Trophoblast cell (in vitro differentiated cells and primary cell): ENCODE data around the gene PHF21B.

Source experiments
- DNase-seq, 2 donors: peaks; one replicate each; pipeline ENCODE4 v3.0.0-alpha.2; 2016
- H2AFZ ChIP-seq: 2 replicates; pipeline ENCODE4 v1.6.1; 2013; ENCODE audit warnings: low read length, moderate library complexity, mild to moderate bottlenecking; ENCODE audit not compliant: insufficient read depth, poor library complexity
- H2AK5ac ChIP-seq: 2 replicates; pipeline ENCODE4 v1.6.1; 2013; ENCODE audit warnings: mild to moderate bottlenecking, low read length
- H2BK120ac ChIP-seq: 2 replicates; pipeline ENCODE4 v1.6.1; 2013; ENCODE audit warnings: low read length, mild to moderate bottlenecking, moderate library complexity; ENCODE audit not compliant: insufficient read depth, poor library complexity
- H2BK12ac ChIP-seq: 2 replicates; pipeline ENCODE4 v1.6.1; 2013; ENCODE audit warnings: mild to moderate bottlenecking, low read length, moderate library complexity
- H2BK5ac ChIP-seq: 2 replicates; pipeline ENCODE4 v1.6.1; 2013; ENCODE audit warnings: low read length, low read depth, moderate library complexity, mild to moderate bottlenecking; ENCODE audit not compliant: poor library complexity
- H3K14ac ChIP-seq: 2 replicates; pipeline ENCODE4 v1.6.1; 2013; ENCODE audit warnings: mild to moderate bottlenecking, low read length
- H3K18ac ChIP-seq: 2 replicates; pipeline ENCODE4 v1.6.1; 2013; ENCODE audit warnings: mild to moderate bottlenecking, low read length
- H3K23ac ChIP-seq: 2 replicates; pipeline ENCODE4 v1.6.1; 2013; ENCODE audit warnings: low read length
- H3K27ac ChIP-seq: 2 replicates; pipeline ENCODE4 v1.5.1; 2013; ENCODE audit warnings: low read depth, mild to moderate bottlenecking, inconsistent platforms, low read length, moderate library complexity
- H3K27me3 ChIP-seq: 2 replicates; pipeline ENCODE4 v1.6.1; 2013; ENCODE audit warnings: inconsistent platforms, mild to moderate bottlenecking, low read length, moderate library complexity; ENCODE audit not compliant: insufficient read depth
- H3K36me3 ChIP-seq, 2 experiments: 1 replicate in 1 of 2; 2 replicates in 1 of 2; pipeline ENCODE4 v1.6.1; 2013; ENCODE audit warnings: low read length in 2 of 2, mild to moderate bottlenecking in 2 of 2, moderate library complexity in 1 of 2; ENCODE audit not compliant: insufficient read depth in 2 of 2, control insufficient read depth in 1 of 2
- H3K4ac ChIP-seq: 2 replicates; pipeline ENCODE4 v1.6.1; 2013; ENCODE audit warnings: low read depth, mild to moderate bottlenecking, low read length, moderate library complexity
- H3K4me1 ChIP-seq, 2 experiments: 1 replicate in 1 of 2; 2 replicates in 1 of 2; pipeline ENCODE4 v1.6.1; 2013; ENCODE audit warnings: low read length in 2 of 2, mild to moderate bottlenecking in 2 of 2, moderate library complexity in 1 of 2; ENCODE audit not compliant: insufficient read depth in 2 of 2, control insufficient read depth in 1 of 2
- H3K4me2 ChIP-seq: 2 replicates; pipeline ENCODE4 v1.6.1; 2013; ENCODE audit warnings: inconsistent platforms, mild to moderate bottlenecking, low read length, moderate library complexity
- H3K4me3 ChIP-seq: 2 replicates; pipeline ENCODE4 v1.5.1; 2013; ENCODE audit warnings: mild to moderate bottlenecking, low read depth, low read length, inconsistent platforms
- H3K79me1 ChIP-seq: one replicate; pipeline ENCODE4 v1.6.1; 2013; ENCODE audit warnings: low read length
- H3K79me2 ChIP-seq: 2 replicates; pipeline ENCODE4 v1.6.1; 2013; ENCODE audit warnings: low read length, mild to moderate bottlenecking; ENCODE audit not compliant: control insufficient read depth, insufficient read depth, poor library complexity
- H3K9ac ChIP-seq: 2 replicates; pipeline ENCODE4 v1.6.1; 2013; ENCODE audit warnings: mild to moderate bottlenecking, low read length
- H3K9me3 ChIP-seq: 2 replicates; pipeline ENCODE4 v1.6.1; 2013; ENCODE audit warnings: low read depth, mild to moderate bottlenecking, control low read depth, inconsistent platforms, low read length; ENCODE audit not compliant: insufficient read depth
- H4K12ac ChIP-seq: 2 replicates; pipeline ENCODE4 v1.6.1; 2013; ENCODE audit warnings: low read depth, mild to moderate bottlenecking, low read length, moderate library complexity
- H4K8ac ChIP-seq: 2 replicates; pipeline ENCODE4 v1.6.1; 2013; ENCODE audit warnings: low read depth, mild to moderate bottlenecking, low read length, moderate library complexity
- H4K91ac ChIP-seq: one replicate; pipeline ENCODE4 v1.6.1; 2013; ENCODE audit warnings: low read depth, mild to moderate bottlenecking, low read length, moderate library complexity
- WGBS: extraction: QIAGEN DNeasy Blood & Tissue Kit; methylation state at CpG from one replicate; pipeline ENCODE4 v1.1.7; 2013; ENCODE audit warnings: missing lambda C conversion rate; ENCODE audit not compliant: insufficient read length, insufficient coverage; ENCODE audit errors: extremely low coverage; 5-methylcytosine and 5-hydroxymethylcytosine counted together

Gene PHF21B

GRCh38 chr22:44870021-44870420 is 139.8 kb downstream of the PHF21B start:
- no peak overlapping the region for H3K9ac ChIP-seq
- no peak overlapping the region for H3K4ac ChIP-seq
- no peak overlapping the region for H3K4me3 ChIP-seq
- H3K79me2 ChIP-seq = no peaks in the 10 kb centered on the region
- no peak overlapping the region for H2BK5ac ChIP-seq
- H3K9me3 ChIP-seq = peaks cover 7% of the 10 kb centered on the region
- no peak for DNase-seq
- no peak overlapping the region for H3K4me2 ChIP-seq
- peak overlapping the region; percentile 11 for H3K14ac ChIP-seq
- H2BK120ac ChIP-seq = no peak overlapping the region
- WGBS = no CpG with 5 or more reads among the region's 5 CpGs
- no peaks in the 10 kb centered on the region for H3K79me1 ChIP-seq
- no peak overlapping the region for H3K18ac ChIP-seq
- no peak overlapping the region for H4K8ac ChIP-seq
- no peaks in the 10 kb centered on the region for H3K36me3 ChIP-seq
- H2BK12ac ChIP-seq = no peak overlapping the region
- no peak overlapping the region for H3K23ac ChIP-seq
- H4K91ac ChIP-seq = peak overlapping the region; percentile 55
- H3K27me3 ChIP-seq = no peaks in the 10 kb centered on the region
- H2AK5ac ChIP-seq = no peak overlapping the region
- peaks cover 4% of the 10 kb centered on the region in 2 experiments for H3K4me1 ChIP-seq
- no peak overlapping the region for H3K27ac ChIP-seq
- H2AFZ ChIP-seq = no peak overlapping the region
- no peak overlapping the region for H4K12ac ChIP-seq

DNA sequence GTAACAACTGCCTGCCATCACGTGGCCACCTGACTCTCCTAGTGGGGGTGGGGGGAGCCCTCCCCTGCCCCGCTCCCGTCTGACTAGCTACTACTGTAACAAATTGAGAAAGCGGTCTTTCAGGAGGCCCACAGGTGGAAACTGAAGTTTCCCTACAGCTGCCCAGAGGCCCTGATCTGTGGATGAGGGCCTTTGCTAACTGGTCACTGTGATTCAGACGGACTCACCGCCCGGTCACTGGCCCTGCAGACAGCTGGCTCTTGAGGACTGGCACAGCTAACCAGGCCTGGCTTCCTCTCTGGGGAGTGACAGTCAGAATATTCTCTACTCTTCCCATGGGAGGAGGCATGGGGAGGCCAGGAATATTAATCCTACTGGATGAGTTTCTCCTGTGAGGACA is 140.6 kb downstream of the PHF21B start:
- Histone ChIP-seq H3K4me1 (peaks cover 4% of the 10 kb centered on the region in 2 experiments), H3K27ac (no peak overlapping the region), H3K18ac (no peak overlapping the region), H3K4me3 (no peak overlapping the region), H3K4me2 (no peak overlapping the region), H4K91ac (no peak overlapping the region), H2BK12ac (no peak overlapping the region), H3K23ac (no peak overlapping the region), H3K79me2 (no peaks in the 10 kb centered on the region), H3K79me1 (no peaks in the 10 kb centered on the region), H2BK120ac (no peak overlapping the region), H3K36me3 (no peaks in the 10 kb centered on the region), H3K27me3 (no peaks in the 10 kb centered on the region), H3K14ac (no peak overlapping the region), H2AFZ (no peak overlapping the region), H3K9ac (no peak overlapping the region), H2AK5ac (no peak overlapping the region), H4K8ac (no peak overlapping the region), H3K4ac (no peak overlapping the region), H3K9me3 (peaks cover 7% of the 10 kb centered on the region), H2BK5ac (no peak overlapping the region), H4K12ac (no peak overlapping the region)
- no peak for DNase-seq
- WGBS = no CpG with 5 or more reads among the region's 7 CpGs

DNA sequence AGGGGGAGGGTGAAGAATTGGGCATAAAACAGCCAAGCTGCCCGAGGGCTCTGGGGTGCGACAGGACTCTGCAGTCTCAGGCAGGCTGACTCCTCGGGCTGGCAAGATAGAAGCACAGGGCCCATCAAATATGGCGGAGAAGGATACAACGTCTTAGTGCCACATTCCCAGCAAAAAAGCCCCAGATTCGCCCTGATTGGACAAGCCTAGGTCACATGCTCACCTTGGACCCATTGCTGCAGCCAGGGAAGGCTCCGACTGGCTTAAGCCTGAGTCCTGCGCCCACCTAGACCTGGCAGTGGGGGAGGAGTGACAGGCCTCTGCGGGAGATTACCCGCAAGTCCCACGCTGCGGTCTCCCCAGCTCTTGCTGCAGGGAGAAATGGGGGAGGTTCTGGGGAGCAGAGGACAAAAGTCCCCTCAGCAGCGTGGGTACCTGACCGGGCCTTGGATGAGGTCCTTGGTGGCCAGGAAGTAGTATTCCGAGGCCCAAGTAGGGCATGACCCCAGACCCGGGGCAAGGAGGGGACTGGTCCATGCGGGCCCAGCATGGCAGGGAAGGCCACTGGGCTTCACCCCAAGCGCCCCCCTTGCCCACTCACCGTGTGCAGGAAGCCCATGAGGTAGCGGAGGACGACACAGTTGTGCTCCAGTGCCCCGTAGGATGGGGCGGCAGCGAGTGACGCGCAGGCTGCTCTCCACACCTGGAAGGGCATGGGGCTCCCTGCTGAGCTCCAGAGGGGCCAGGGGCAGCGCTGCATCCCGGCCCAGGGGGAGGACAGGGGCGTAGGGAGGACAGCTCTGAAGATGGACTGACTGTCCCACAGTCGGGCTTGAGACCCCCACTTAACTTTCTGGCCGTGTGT is 144.4 kb downstream of the PHF21B start:
- H3K27ac ChIP-seq = no peak overlapping the region
- no peaks in the 10 kb centered on the region for H3K79me1 ChIP-seq
- no peak overlapping the region for H4K8ac ChIP-seq
- no peak overlapping the region for H3K4me2 ChIP-seq
- no peak overlapping the region for H2BK12ac ChIP-seq
- no peaks in the 10 kb centered on the region for H3K27me3 ChIP-seq
- no peak overlapping the region for H3K4ac ChIP-seq
- H2BK5ac ChIP-seq = no peak overlapping the region
- peaks cover 5% of the 10 kb centered on the region for H3K9me3 ChIP-seq
- no peak overlapping the region for H2AK5ac ChIP-seq
- peaks cover 9 to 13% of the 10 kb centered on the region in 2 experiments for H3K36me3 ChIP-seq
- no CpG with 5 or more reads among the region's 31 CpGs for WGBS
- H3K18ac ChIP-seq = no peak overlapping the region
- no peak overlapping the region for H4K91ac ChIP-seq
- no peaks in the 10 kb centered on the region for H3K79me2 ChIP-seq
- DNase-seq = no peak
- H2AFZ ChIP-seq = no peak overlapping the region
- H4K12ac ChIP-seq = no peak overlapping the region
- H3K4me1 ChIP-seq = peaks cover 4% of the 10 kb centered on the region in 2 experiments
- H3K23ac ChIP-seq = no peak overlapping the region
- H3K9ac ChIP-seq = no peak overlapping the region
- no peak overlapping the region for H3K4me3 ChIP-seq
- H2BK120ac ChIP-seq = no peak overlapping the region
- no peak overlapping the region for H3K14ac ChIP-seq

DNA sequence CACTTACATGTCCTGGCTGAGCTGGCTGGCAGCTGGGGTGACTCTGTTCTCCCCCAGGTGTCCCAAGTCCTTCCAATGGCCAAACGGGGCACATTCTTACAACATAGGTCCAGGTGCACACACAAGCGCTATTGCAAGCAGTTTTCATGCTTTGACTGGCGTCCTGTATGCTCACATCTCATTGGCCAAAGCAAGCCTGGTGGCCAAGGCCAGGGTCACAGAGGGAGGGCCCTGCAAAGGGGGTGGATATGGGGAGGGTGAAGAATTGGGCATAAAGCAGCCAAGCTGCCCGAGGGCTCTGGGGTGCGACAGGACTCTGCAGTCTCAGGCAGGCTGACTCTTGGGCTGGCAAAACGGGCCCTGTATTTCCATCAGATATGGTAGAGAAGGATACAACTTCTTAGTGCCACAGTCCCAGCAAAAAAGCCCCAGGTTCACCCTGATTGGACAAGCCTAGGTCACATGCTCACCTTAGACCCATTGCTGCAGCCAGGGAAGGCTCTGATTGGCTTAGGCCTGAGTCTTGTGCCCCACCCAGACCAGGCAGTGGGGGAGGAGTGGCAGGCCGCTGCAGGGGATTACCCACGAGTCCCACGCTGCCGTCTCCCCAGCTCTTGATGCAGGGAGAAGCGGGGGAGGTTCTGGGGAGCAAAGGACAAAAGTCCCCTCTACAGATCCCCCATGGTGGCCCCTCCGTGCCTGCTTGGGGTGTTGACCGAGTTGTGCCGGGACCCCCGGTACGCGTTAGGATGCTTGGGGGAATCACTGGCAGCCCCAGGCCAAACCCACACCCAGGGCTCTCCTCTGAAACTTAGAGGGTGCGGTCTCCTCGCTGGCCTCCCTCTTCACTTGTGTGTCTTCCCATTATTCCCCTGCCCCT is 146.6 kb downstream of the PHF21B start:
- H3K9me3 ChIP-seq = peaks cover 5% of the 10 kb centered on the region
- no peak overlapping the region for H3K9ac ChIP-seq
- H2BK5ac ChIP-seq = no peak overlapping the region
- no peak overlapping the region for H2AK5ac ChIP-seq
- no peak for DNase-seq
- no peaks in the 10 kb centered on the region for H3K79me1 ChIP-seq
- H4K12ac ChIP-seq = no peak overlapping the region
- no peaks in the 10 kb centered on the region for H3K27me3 ChIP-seq
- no peaks in the 10 kb centered on the region for H3K4me1 ChIP-seq
- no peak overlapping the region for H3K4ac ChIP-seq
- H2BK120ac ChIP-seq = no peak overlapping the region
- no peak overlapping the region for H3K23ac ChIP-seq
- H4K8ac ChIP-seq = no peak overlapping the region
- H3K18ac ChIP-seq = no peak overlapping the region
- peaks cover 20% of the 10 kb centered on the region in 2 experiments for H3K36me3 ChIP-seq
- no peak overlapping the region for H3K27ac ChIP-seq
- no peak overlapping the region for H2AFZ ChIP-seq
- H3K4me3 ChIP-seq = no peak overlapping the region
- no peak overlapping the region for H3K14ac ChIP-seq
- no peak overlapping the region for H2BK12ac ChIP-seq
- WGBS = no CpG with 5 or more reads among the region's 19 CpGs
- H4K91ac ChIP-seq = no peak overlapping the region
- no peaks in the 10 kb centered on the region for H3K79me2 ChIP-seq
- H3K4me2 ChIP-seq = no peak overlapping the region
